Right lobe of liver (tissue), 6 donors: ENCODE data around the gene SCTR. TPM values are rescaled to one million over a fixed set of nuclear protein-coding genes. Genes with fewer than 3 reads are reported as not detected.
A peak's percentile ranks its signal among the peaks of the same experiment; 100 is the strongest.

Experiments
- ATAC-seq, 4 donors: fragments of 200-7000 bp; cut with Tn5 transposase; one replicate each; pipeline ENCODE4 v1.9.1; 2020; ENCODE audit warnings: mild to moderate bottlenecking in 4 of 4, moderate library complexity in 4 of 4
- DNase-seq, 3 donors: peaks; one replicate each; pipeline ENCODE4 v3.0.0-alpha.2; 2020
- H3K27ac ChIP-seq, 3 donors: fragments of 200-600 bp; one replicate each; pipeline ENCODE4 v1.8.0; 2022
- H3K27me3 ChIP-seq, 2 donors: fragments of 200-600 bp; one replicate each; pipeline ENCODE4 v1.8.0; 2022
- H3K36me3 ChIP-seq, 4 donors: fragments of 200-600 bp; sonication (generic) in 1 of 4; one replicate each; pipeline versions ENCODE4 v1.5.1 to v1.8.0; 2017 to 2022; ENCODE audit warnings: control low read depth in 1 of 4
- H3K4me1 ChIP-seq, 4 donors: fragments of 200-600 bp; sonication (generic) in 1 of 4; one replicate each; pipeline versions ENCODE4 v1.5.1 to v1.8.0; 2017 to 2022; ENCODE audit warnings: control low read depth in 1 of 4
- H3K4me3 ChIP-seq, 3 donors: fragments of 200-600 bp; one replicate each; pipeline ENCODE4 v1.8.0; 2022
- H3K9me3 ChIP-seq, 4 donors: fragments of 200-600 bp; sonication (generic) in 1 of 4; one replicate each; pipeline versions ENCODE4 v1.5.1 to v1.8.0; 2017 to 2022; ENCODE audit warnings: control low read depth in 1 of 4
- CTCF ChIP-seq, 4 donors: fragments of 200-600 bp in 3 of 4; fragments of 450-650 bp in 1 of 4; IDR thresholded peaks; one replicate each; pipeline versions ENCODE4 v1.5.1 to v1.8.0; 2016 to 2022; ENCODE audit warnings: antibody characterized with exemption in 4 of 4, mild to moderate bottlenecking in 2 of 4
- POLR2A ChIP-seq: fragments of 450-650 bp; IDR thresholded peaks from one replicate; pipeline ENCODE4 v1.6.1; 2017; ENCODE audit warnings: antibody characterized with exemption, mild to moderate bottlenecking
- WGBS: methylation state at CpG from one replicate; pipeline ENCODE4 v1.1.6; 2018; ENCODE audit warnings: low coverage, low lambda C conversion rate; ENCODE audit not compliant: insufficient coverage; ENCODE audit errors: missing lambda C conversion rate; 5-methylcytosine and 5-hydroxymethylcytosine counted together
- intact Hi-C, 2 donors: fragments of 100-400 bp; cut with DNase I; formaldehyde crosslinking; loops; one replicate each; pipeline versions ENCODE4 v1.11.2 to v1.14.1; 2022
- total RNA-seq, 6 experiments: library from RNA; depleted of rRNA in 2 of 6; stranded (reverse); fragments of >200 nt in 2 of 6; fragmentation: NEBNext Ultra II Directional in 3 of 6; extraction: Animal tissue kit (Norgen Biotek cat#: 25700) in 3 of 6; gene quantifications; one replicate each; pipeline versions ENCODE4 v1.1.0 to v1.2.4, GENCODE V29; 2016 to 2023
- donor health status: DM: no; HTN: yes; CAD: no.
- donor health status: DM: no; HTN: no; CAD: no.
- donor health status: DM: no; HTN: no; CAD: no.
- donor health status: DM: no; HTN: yes; CAD: no.
- donor health status: DM: no; HTN: yes; CAD: no.

SCTR gene
- total RNA-seq, 6 experiments from 2014 or later: 0.12 to 0.38 (median 0.35) TPM; not detected in 2

- ATAC-seq (no peak), DNase-seq (no peak)
- no peak overlapping the region for H3K4me3 ChIP-seq
- no peaks in the 10 kb centered on the region for H3K9me3 ChIP-seq
- WGBS: 67% methylated on average over 2 of the region's 2 CpGs
- H3K27ac ChIP-seq: no peak overlapping the region
- intact Hi-C loops: no loop called here
- no peaks in the 10 kb centered on the region for H3K27me3 ChIP-seq
- TF ChIP-seq CTCF (IDR thresholded peaks at IDR 0.05) (no peak), POLR2A (no peak)
- H3K36me3 ChIP-seq: no peaks in the 10 kb centered on the region
- H3K4me1 ChIP-seq: peaks cover 0 to 12% (median 0%) of the 10 kb centered on the region in 4 donors
Measured at GRCh38 chr2:119548516-119549120, 24.3 kb upstream of the SCTR start.

GRCh38 chr2:119546447-119546767 lies 22.1 kb upstream of the SCTR start:
- WGBS: no CpG with 5 or more reads among the region's 1 CpG
- Histone ChIP-seq H3K36me3 (no peaks in the 10 kb centered on the region), H3K4me1 (peaks cover 0 to 10% (median 0%) of the 10 kb centered on the region in 4 donors), H3K27ac (no peak overlapping the region), H3K27me3 (no peaks in the 10 kb centered on the region), H3K4me3 (no peak overlapping the region), H3K9me3 (no peaks in the 10 kb centered on the region)
- TF ChIP-seq CTCF (IDR thresholded peaks at IDR 0.05) (no peak), POLR2A (no peak)
- intact Hi-C loops: no loop called here
- ATAC-seq (no peak), DNase-seq (no peak)

GRCh38 chr2:119545754-119546446 lies 21.6 kb upstream of the SCTR start:
- ATAC-seq (no peak), DNase-seq (no peak)
- TF ChIP-seq CTCF (IDR thresholded peaks at IDR 0.05) (no peak), POLR2A (no peak)
- Histone ChIP-seq H3K9me3 (no peaks in the 10 kb centered on the region), H3K27me3 (no peaks in the 10 kb centered on the region), H3K4me3 (no peak overlapping the region), H3K4me1 (peaks cover 0 to 10% (median 0%) of the 10 kb centered on the region in 4 donors), H3K27ac (no peak overlapping the region), H3K36me3 (no peaks in the 10 kb centered on the region)
- intact Hi-C loops: no loop called here
- 76% methylated on average over 5 of the region's 6 CpGs for WGBS

GRCh38 chr2:119544939-119545475 lies 20.7 kb upstream of the SCTR start:
- peak in 3 of 4 donors; percentile 6 to 62 (median 46) for ATAC-seq
- no peak for DNase-seq
- peak overlapping the region; percentile 54 to 67 (median 58) for H3K4me3 ChIP-seq
- no peaks in the 10 kb centered on the region for H3K9me3 ChIP-seq
- no peaks in the 10 kb centered on the region for H3K27me3 ChIP-seq
- H3K36me3 ChIP-seq: no peaks in the 10 kb centered on the region
- intact Hi-C loops: no loop called here
- H3K4me1 ChIP-seq: peaks cover 0 to 10% (median 0%) of the 10 kb centered on the region in 4 donors
- no peak for TF ChIP-seq CTCF (IDR thresholded peaks at IDR 0.05)
- TF ChIP-seq POLR2A: peak; percentile 60
- WGBS: 41% methylated on average over 10 of the region's 11 CpGs
- peak overlapping the region; percentile 39 to 74 (median 41) for H3K27ac ChIP-seq
